ENCODE data around the gene RIC3. TPM values are rescaled to one million over a fixed set of nuclear protein-coding genes. Genes with fewer than 3 reads are reported as not detected.

The RIC3 gene
- total RNA-seq, 1 experiment from 2014 or later, result 23.7 TPM

GRCh38 chr11:8062781-8063257 lies 106.0 kb downstream of the RIC3 start:
- no peak for TF ChIP-seq CTCF (conservative IDR thresholded peaks at IDR 0.05)
- Mint-ChIP-seq H3K27ac (peak overlapping the region in 1 of 3 experiments; percentile 68; a peak in 1 of 7 replicates), H3K36me3 (ENCODE audit: insufficient read depth in 1 of 3, low read depth in 3 of 3) (no peaks in the 10 kb centered on the region), H3K4me3 (no peak overlapping the region), H3K4me1 (peaks cover 8 to 24% of the 10 kb centered on the region in 2 experiments), H3K27me3 (ENCODE audit: low read depth) (peaks cover 12% of the 10 kb centered on the region), H3K9me3 (no peaks in the 10 kb centered on the region)
- Histone ChIP-seq H3K79me2 (ENCODE audit: insufficient read depth, low read length) (no peaks in the 10 kb centered on the region), H3K56ac (ENCODE audit: insufficient read length, low read depth, low read length) (no peak overlapping the region), H3K27ac (ENCODE audit: insufficient read length, low read depth, low read length) (no peak overlapping the region), H3K9ac (ENCODE audit: extremely low read depth, insufficient read length, low read length) (no peak overlapping the region), H3K4ac (ENCODE audit: low read depth, low read length) (no peak overlapping the region), H4K8ac (replicated peaks; ENCODE audit: insufficient read length, low read depth, low read length) (no peak overlapping the region), H3K23ac (ENCODE audit: insufficient read length, low read depth, low read length) (no peak overlapping the region), H3K79me1 (ENCODE audit: insufficient read depth, low read depth, low read length, poor library complexity, severe bottlenecking) (no peaks in the 10 kb centered on the region), H2BK5ac (ENCODE audit: insufficient read length, low read length) (no peak overlapping the region), H3T11ph (ENCODE audit: low read length) (no peak overlapping the region), H2AFZ (ENCODE audit: low read length) (no peak overlapping the region), H4K91ac (ENCODE audit: insufficient read length, low read depth, low read length) (no peak overlapping the region), H3K27me3 (ENCODE audit: insufficient read depth, low read length) (no peaks in the 10 kb centered on the region), H2BK12ac (ENCODE audit: insufficient read length, low read depth, low read length) (no peak overlapping the region), H3K23me2 (ENCODE audit: insufficient read length, low read depth, low read length, poor library complexity, severe bottlenecking) (no peaks in the 10 kb centered on the region), H2AK5ac (ENCODE audit: insufficient read length, low read length) (no peak overlapping the region), H3K14ac (ENCODE audit: insufficient read depth, low read length) (no peak overlapping the region), H2BK120ac (ENCODE audit: low read depth, low read length, poor library complexity, severe bottlenecking) (no peak overlapping the region), H4K5ac (ENCODE audit: insufficient read length, low read depth, low read length) (no peak overlapping the region), H3K4me1 (ENCODE audit: insufficient read depth, low read length) (peaks cover 2% of the 10 kb centered on the region; the same call in 1 of the 2 replicates), H4K20me1 (ENCODE audit: control insufficient read depth, insufficient read depth, insufficient read length) (no peaks in the 10 kb centered on the region), H3K18ac (ENCODE audit: insufficient read length, low read depth, low read length) (no peak overlapping the region), H2BK20ac (ENCODE audit: low read depth, low read length, poor library complexity, severe bottlenecking) (no peak overlapping the region), H2BK15ac (ENCODE audit: low read depth, low read length) (no peak overlapping the region), H3K9me3 (ENCODE audit: control insufficient read depth, low read depth, low read length) (no peaks in the 10 kb centered on the region), H3K4me2 (ENCODE audit: insufficient read depth, insufficient read length, low read length) (no peak overlapping the region)
- DNase-seq, result no peak
- no CpG with 5 or more reads among the region's 13 CpGs for WGBS (ENCODE audit: extremely low coverage, insufficient read length, low lambda C conversion rate)

All from H9 (cell line).